ENCODE results near the gene UGT2B11.
"Not testable (repeated sequence)": the region's sequence is repeated elsewhere in the genome, so short reads cannot be mapped to it uniquely, and the experiment has no call there.

The UGT2B11 gene

DNA sequence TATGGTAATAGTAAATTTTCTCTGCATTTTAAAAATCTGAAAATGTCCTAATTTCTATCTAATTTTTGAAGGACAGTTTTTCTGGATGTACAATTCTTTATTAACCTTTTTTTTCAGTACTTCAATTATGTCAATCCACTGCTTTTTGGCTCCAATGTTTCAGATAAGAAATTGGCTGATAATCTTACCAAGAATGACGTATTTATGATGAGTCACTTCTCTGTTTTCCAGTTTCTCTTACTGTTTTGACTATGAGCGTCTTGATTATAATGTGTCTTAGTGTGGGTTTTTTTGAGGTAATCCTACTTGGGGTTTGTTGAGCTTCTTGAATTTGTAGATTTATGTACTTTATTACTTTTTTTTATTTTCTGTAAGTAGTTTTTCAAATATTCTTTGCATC is 47.2 kb downstream of the UGT2B11 start:
- DNase-seq: no peak

- not testable (repeated sequence) for DNase-seq
Measured at GRCh38 chr4:69166376-69166775, 48.2 kb downstream of the UGT2B11 start.

GRCh38 chr4:69165707-69166106 is 48.8 kb downstream of the UGT2B11 start:
- not testable (repeated sequence) for DNase-seq

DNA sequence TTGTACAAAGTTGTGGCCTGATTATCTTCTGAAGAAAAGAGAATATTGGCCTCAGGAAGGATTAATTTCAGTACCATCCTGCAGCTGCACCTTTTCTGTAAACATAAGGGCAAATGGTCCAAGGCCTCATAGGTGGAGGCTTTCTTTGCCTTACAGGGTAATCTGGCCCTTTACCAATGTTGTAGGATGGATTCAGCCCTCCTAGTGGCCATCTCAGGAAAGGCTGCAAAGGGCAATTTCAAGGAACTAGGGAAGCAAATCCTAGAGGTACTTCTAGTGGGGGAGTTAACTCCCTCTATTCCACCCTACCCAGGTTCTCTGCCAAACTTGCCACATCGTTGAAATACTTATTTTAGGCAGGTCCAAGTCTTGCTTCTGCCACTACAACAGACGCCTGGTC is 57.6 kb downstream of the UGT2B11 start:
- DNase-seq: no peak

GRCh38 chr4:69154021-69154420 is 60.5 kb downstream of the UGT2B11 start:
- DNase-seq: no peak
